Progenitor cell of endocrine pancreas (in vitro differentiated cells): ENCODE measurements around the gene MESP2. TPM values are rescaled to one million over a fixed set of nuclear protein-coding genes. Genes with fewer than 3 reads are reported as not detected.

ENCODE experiments used
- DNase-seq: peaks from one replicate; pipeline ENCODE4 v3.0.0; 2021; ENCODE audit warnings: low spot score; ENCODE audit not compliant: unreplicated experiment
- H3K27ac Mint-ChIP-seq: 2 replicates; pipeline ENCODE4 v1.8.0; 2021; ENCODE audit warnings: mild to moderate bottlenecking, moderate library complexity, mixed read lengths
- H3K27me3 Mint-ChIP-seq: 2 replicates; pipeline ENCODE4 v1.8.0; 2021; ENCODE audit warnings: mixed read lengths
- H3K36me3 Mint-ChIP-seq: 2 replicates; pipeline ENCODE4 v1.8.0; 2022; ENCODE audit warnings: mixed read lengths; ENCODE audit not compliant: insufficient read depth
- H3K4me1 Mint-ChIP-seq: 2 replicates; pipeline ENCODE4 v1.8.0; 2021; ENCODE audit warnings: low read depth, mixed read lengths
- H3K4me3 Mint-ChIP-seq: 2 replicates; pipeline ENCODE4 v1.8.0; 2021; ENCODE audit warnings: low read depth, mild to moderate bottlenecking, moderate library complexity, mixed read lengths
- H3K9me3 Mint-ChIP-seq: 2 replicates; pipeline ENCODE4 v1.8.0; 2021; ENCODE audit warnings: low read depth, mixed read lengths
- total RNA-seq: library from RNA; stranded (reverse); gene quantifications from 2 replicates; pipeline ENCODE4 v1.2.1, GENCODE V29; 2021
- TF ChIP-seq, protein P1 (sequence below): fragments of 200-600 bp; sonication (generic); IDR thresholded peaks from one replicate; pipeline ENCODE4 v1.5.0; 2021; ENCODE audit warnings: antibody characterized with exemption, mild to moderate bottlenecking; ENCODE audit not compliant: unreplicated experiment

MESP2 gene
- total RNA-seq, 1 donor from 2014 or later, result not detected

DNA sequence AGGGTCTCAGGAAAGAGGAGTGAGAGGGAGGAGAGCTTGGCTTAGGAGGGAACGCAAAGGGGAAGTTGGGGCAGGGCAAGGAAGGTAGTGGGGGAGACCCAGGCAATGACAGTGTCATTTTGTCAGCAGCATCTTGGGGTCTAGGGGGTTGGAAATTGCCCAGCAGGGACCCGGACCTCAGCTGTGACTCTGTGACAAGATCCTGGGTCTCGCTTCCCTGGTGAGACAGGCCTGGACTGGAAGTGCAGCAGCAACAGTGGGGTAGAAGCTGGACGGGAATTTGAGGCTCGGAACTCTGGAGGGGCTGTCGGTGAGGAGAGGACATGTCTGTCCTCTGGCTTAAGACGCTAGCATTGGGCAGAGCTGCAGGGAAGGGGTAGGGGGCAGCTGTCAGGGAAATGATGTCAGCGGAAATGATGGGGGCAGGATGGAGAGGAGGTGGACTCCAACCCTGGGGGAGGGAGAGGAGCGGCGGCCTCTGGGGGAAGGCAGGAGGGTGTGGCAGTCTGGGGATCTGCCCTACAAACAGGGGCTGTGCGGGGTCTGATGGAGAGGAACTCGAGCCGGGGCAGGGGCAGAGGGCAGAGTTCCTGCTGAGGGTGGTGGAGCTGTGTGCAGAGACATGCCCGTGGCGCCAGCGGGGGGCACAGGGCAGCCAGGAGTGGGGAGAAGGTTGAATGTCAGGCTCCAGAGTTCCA lies 26.2 kb downstream of the MESP2 start:
- Mint-ChIP-seq H3K27me3 (peaks cover 11% of the 10 kb centered on the region), H3K4me1 (peaks cover 7% of the 10 kb centered on the region), H3K27ac (no peak overlapping the region), H3K4me3 (no peak overlapping the region), H3K36me3 (no peaks in the 10 kb centered on the region), H3K9me3 (no peaks in the 10 kb centered on the region)
- TF ChIP-seq, protein P1, sequence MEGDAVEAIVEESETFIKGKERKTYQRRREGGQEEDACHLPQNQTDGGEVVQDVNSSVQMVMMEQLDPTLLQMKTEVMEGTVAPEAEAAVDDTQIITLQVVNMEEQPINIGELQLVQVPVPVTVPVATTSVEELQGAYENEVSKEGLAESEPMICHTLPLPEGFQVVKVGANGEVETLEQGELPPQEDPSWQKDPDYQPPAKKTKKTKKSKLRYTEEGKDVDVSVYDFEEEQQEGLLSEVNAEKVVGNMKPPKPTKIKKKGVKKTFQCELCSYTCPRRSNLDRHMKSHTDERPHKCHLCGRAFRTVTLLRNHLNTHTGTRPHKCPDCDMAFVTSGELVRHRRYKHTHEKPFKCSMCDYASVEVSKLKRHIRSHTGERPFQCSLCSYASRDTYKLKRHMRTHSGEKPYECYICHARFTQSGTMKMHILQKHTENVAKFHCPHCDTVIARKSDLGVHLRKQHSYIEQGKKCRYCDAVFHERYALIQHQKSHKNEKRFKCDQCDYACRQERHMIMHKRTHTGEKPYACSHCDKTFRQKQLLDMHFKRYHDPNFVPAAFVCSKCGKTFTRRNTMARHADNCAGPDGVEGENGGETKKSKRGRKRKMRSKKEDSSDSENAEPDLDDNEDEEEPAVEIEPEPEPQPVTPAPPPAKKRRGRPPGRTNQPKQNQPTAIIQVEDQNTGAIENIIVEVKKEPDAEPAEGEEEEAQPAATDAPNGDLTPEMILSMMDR, result no peak
- no peak for DNase-seq

DNA sequence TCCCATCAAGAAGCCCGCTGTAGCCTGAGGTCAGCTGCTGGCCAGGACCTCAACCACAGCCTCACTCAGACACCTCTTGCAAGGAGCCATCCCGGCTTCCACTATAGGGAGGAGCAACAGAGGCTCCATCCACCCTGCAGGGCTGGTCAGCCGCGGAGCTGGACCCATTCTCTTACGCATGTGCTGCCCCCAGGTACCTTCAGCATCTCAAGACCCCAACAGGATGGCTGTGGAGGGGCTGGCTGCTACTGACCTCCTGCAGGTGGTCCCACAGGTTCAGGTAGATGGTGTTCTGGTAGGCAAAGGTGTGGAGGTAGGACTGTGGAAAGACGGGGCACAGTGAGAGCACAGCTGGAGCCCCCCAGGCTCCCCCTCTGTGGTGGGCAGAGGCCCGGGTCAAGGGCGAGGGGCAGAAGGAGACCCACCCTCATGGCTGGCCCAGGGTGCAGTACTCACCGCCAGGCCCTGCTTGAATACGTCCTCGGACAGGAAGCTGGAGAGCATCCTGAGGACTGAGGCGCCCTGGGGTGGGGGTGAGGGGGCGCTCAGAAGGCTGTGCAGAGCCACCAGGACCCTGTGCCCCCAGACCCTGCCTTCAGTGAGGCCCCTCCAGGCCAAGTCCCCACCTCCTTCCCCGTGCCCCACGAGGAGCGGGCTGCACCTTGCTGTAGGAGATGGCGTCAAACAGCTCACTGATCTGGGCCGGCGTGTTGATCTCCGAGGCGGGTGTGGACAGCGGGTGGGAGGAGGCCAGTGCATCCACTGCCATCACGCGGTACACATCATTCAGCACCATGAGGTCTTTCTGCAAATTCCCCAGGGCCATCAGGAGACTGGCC lies 27.1 kb downstream of the MESP2 start:
- peaks cover 11% of the 10 kb centered on the region for H3K27me3 Mint-ChIP-seq
- H3K36me3 Mint-ChIP-seq, result no peaks in the 10 kb centered on the region
- no peak for DNase-seq
- no peak overlapping the region for H3K4me3 Mint-ChIP-seq
- TF ChIP-seq, protein P1, result no peak
- no peak overlapping the region for H3K27ac Mint-ChIP-seq
- H3K9me3 Mint-ChIP-seq, result no peaks in the 10 kb centered on the region
- H3K4me1 Mint-ChIP-seq, result peaks cover 13% of the 10 kb centered on the region

DNA sequence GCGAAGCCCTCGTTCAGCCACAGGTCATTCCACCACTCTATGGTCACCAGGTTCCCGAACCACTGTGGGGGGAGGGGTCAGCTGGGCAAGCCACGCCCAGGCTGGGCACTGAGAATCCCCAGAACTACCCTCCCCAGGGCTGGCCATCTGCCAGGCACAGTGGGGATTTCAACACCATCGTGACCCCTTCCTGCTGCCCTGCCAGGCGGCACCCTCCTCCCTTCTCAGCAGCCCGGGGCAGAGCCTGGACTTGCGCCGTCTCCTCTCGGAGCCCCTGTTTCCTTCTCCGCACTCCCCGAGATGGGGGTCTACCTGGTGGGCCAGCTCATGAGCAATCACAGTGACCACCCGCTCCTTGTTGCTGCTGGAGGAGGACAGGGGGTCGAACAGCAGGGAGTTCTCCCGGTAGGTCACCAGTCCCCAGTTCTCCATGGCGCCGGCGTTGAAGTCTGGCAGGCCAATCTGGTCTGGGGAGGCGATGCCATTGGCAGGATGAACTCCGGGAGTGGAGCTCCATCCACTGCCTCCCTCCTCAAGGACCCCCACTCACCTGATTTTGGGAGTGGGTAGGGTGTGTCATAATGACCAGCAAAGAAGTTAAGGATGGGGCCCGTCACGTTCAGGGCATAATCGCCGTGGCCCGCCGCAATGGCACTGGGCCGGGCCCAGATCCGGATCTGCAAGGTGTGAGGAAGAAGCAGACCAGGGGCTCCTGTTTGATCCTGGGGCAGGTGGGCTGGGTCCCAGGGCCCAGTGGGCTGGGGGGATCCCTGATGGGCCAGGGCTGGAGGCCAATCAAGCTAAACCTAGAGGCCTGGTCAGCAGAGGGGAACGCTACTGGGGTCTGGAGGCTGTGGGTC lies 28.0 kb downstream of the MESP2 start:
- Mint-ChIP-seq H3K4me3 (no peak overlapping the region), H3K27me3 (peaks cover 11% of the 10 kb centered on the region), H3K36me3 (no peaks in the 10 kb centered on the region), H3K4me1 (peaks cover 14% of the 10 kb centered on the region), H3K27ac (no peak overlapping the region), H3K9me3 (no peaks in the 10 kb centered on the region)
- DNase-seq, result no peak
- TF ChIP-seq, protein P1, result no peak

- Mint-ChIP-seq H3K27ac (no peak overlapping the region), H3K4me3 (no peak overlapping the region), H3K36me3 (no peaks in the 10 kb centered on the region), H3K9me3 (no peaks in the 10 kb centered on the region), H3K4me1 (peaks cover 14% of the 10 kb centered on the region), H3K27me3 (peaks cover 8% of the 10 kb centered on the region)
- DNase-seq, result no peak
- TF ChIP-seq, protein P1, result no peak
Measured at GRCh38 chr15:89805241-89806209, 29.4 kb downstream of the MESP2 start.
